Naive thymus-derived CD8-positive, alpha-beta T cell (primary cell): ENCODE data around the gene PROSER3. TPM values are rescaled to one million over a fixed set of nuclear protein-coding genes. Genes with fewer than 3 reads are reported as not detected.
"Not testable (repeated sequence)": the region's sequence is repeated elsewhere in the genome, so short reads cannot be mapped to it uniquely, and the experiment has no call there.

Experiments
- ATAC-seq, 2 donors: fragments of 150-1000 bp; cut with Tn5 transposase in 1 of 2; sonication (Bioruptor Pico), chemical (Tn5 transposase) in 1 of 2; 1 replicate in 1 of 2; 2 replicates in 1 of 2; pipeline ENCODE4 v1.10.0; 2021; ENCODE audit warnings: mild to moderate bottlenecking in 2 of 2, moderate library complexity in 2 of 2
- POLR2A ChIA-PET: fragments of 350-600 bp; sonication (Branson Sonifier 250); formaldehyde crosslinking; loops from one replicate; lab custom pipeline; 2021; ENCODE audit warnings: antibody characterized with exemption; lab: Charles Lee
- DNase-seq, 10 donors: peaks; one replicate each; pipeline versions ENCODE4 v3.0.0 to v3.0.0-alpha.2; 2020 to 2022
- H3K27ac Mint-ChIP-seq, 10 donors: one replicate each; pipeline ENCODE4 v1.8.0; 2020 to 2022; ENCODE audit warnings: mild to moderate bottlenecking in 10 of 10, mixed read lengths in 10 of 10, moderate library complexity in 4 of 10, inconsistent platforms in 1 of 10
- H3K27me3 Mint-ChIP-seq, 5 donors: one replicate each; pipeline ENCODE4 v1.8.0; 2021 to 2022; ENCODE audit warnings: mixed read lengths in 5 of 5
- H3K36me3 Mint-ChIP-seq, 3 donors: one replicate each; pipeline ENCODE4 v1.8.0; 2020 to 2022; ENCODE audit warnings: mixed read lengths in 3 of 3, mild to moderate bottlenecking in 2 of 3, inconsistent platforms in 1 of 3
- H3K4me1 Mint-ChIP-seq, 4 donors: one replicate each; pipeline ENCODE4 v1.8.0; 2021 to 2022; ENCODE audit warnings: mixed read lengths in 4 of 4
- H3K4me3 Mint-ChIP-seq, 10 donors: one replicate each; pipeline ENCODE4 v1.8.0; 2020 to 2022; ENCODE audit warnings: mild to moderate bottlenecking in 10 of 10, mixed read lengths in 10 of 10, moderate library complexity in 6 of 10, inconsistent platforms in 1 of 10
- H3K9me3 Mint-ChIP-seq, 9 donors: one replicate each; pipeline ENCODE4 v1.8.0; 2020 to 2022; ENCODE audit warnings: mixed read lengths in 9 of 9, mild to moderate bottlenecking in 3 of 9, inconsistent platforms in 1 of 9, moderate library complexity in 1 of 9
- polyA plus RNA-seq, 3 donors: library from polyadenylated mRNA; unstranded; fragments of 300-500 nt; fragmentation: Illumina TruSeq; gene quantifications; one replicate each; pipeline ENCODE4 v1.2.3, GENCODE V29; 2021
- total RNA-seq, 8 experiments: library from RNA in 2 of 8; stranded (reverse) in 2 of 8; gene quantifications; one replicate each; pipeline ENCODE4 v1.2.3 and lab custom pipeline; 2021 to 2026

PROSER3 gene
- total and polyA plus RNA-seq, 5 experiments from 2014 or later, result 3.4 to 43.5 (median 7.4) TPM

GRCh38 chr19:35724132-35724531, 33.8 kb upstream of the PROSER3 start:
- Mint-ChIP-seq H3K4me1 (peaks cover 8 to 35% (median 16%) of the 10 kb centered on the region in 4 donors), H3K36me3 (peaks cover 0 to 86% (median 17%) of the 10 kb centered on the region in 3 donors), H3K4me3 (peak overlapping the region in 1 of 10 donors; percentile 14)
- not testable (repeated sequence) for H3K27ac Mint-ChIP-seq, H3K27me3 Mint-ChIP-seq, ATAC-seq, DNase-seq, H3K9me3 Mint-ChIP-seq
- POLR2A ChIA-PET, result interaction anchor here (0.7 to 1.8 kb wide), 2 partner anchors 16 to 21 kb away, joined by 3 to 5 read pairs; partner anchors contain the start of gene U2AF1L4

DNA sequence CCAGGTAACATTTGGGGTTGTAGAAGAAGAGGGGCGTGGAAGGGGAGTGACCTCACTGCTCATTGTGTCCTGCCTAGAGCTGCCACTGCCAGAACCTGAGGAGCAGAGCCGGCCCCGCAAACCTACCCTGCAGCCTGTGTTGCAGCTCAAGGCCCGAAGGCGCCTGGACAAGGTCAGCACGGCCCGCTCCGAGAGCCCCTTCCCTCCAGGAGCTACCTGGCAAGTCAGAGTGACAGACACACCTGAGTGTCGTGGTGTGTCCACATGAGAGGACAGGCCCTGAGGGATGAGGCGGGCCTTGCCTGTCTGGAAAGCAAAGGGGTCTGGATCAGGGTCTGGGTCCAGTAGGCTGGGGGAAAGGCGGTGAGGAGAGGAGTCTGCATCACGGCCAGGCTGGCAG, 33.4 kb upstream of the PROSER3 start:
- Mint-ChIP-seq H3K9me3 (no peaks in the 10 kb centered on the region), H3K27me3 (no peaks in the 10 kb centered on the region), H3K36me3 (peaks cover 0 to 90% (median 17%) of the 10 kb centered on the region in 3 donors), H3K27ac (no peak overlapping the region), H3K4me3 (no peak overlapping the region), H3K4me1 (peaks cover 4 to 31% (median 13%) of the 10 kb centered on the region in 4 donors)
- POLR2A ChIA-PET, result interaction anchor here (0.7 to 1.8 kb wide), 2 partner anchors 16 to 20 kb away, joined by 3 to 5 read pairs; partner anchors contain the start of gene U2AF1L4
- ATAC-seq, result no peak
- DNase-seq, result no peak

GRCh38 chr19:35725216-35725861, 32.6 kb upstream of the PROSER3 start:
- H3K36me3 Mint-ChIP-seq, result peaks cover 0 to 95% (median 22%) of the 10 kb centered on the region in 3 donors
- H3K27ac Mint-ChIP-seq, result peak overlapping the region in 1 of 10 donors; percentile 65
- ATAC-seq (no peak), DNase-seq (no peak)
- POLR2A ChIA-PET, result interaction anchor here (1.4 to 1.8 kb wide), 2 partner anchors 15 kb away, joined by 5 read pairs; no protein-coding TSS in a partner anchor
- no peaks in the 10 kb centered on the region for H3K9me3 Mint-ChIP-seq
- no peaks in the 10 kb centered on the region for H3K27me3 Mint-ChIP-seq
- H3K4me3 Mint-ChIP-seq, result no peak overlapping the region
- H3K4me1 Mint-ChIP-seq, result peaks cover 0 to 24% (median 9%) of the 10 kb centered on the region in 4 donors

- POLR2A ChIA-PET, result interaction anchor here (0.6 to 1.4 kb wide), 7 partner anchors 9 to 162 kb away, joined by 3 to 6 read pairs (median 5); partner anchors contain the start of genes LIN37, PSENEN and U2AF1L4
- Mint-ChIP-seq H3K36me3 (peaks cover 0 to 94% (median 23%) of the 10 kb centered on the region in 3 donors), H3K27me3 (no peaks in the 10 kb centered on the region), H3K27ac (peak overlapping the region in 1 of 10 donors; percentile 67), H3K4me1 (peaks cover 0 to 20% (median 5%) of the 10 kb centered on the region in 4 donors), H3K9me3 (no peaks in the 10 kb centered on the region), H3K4me3 (no peak overlapping the region)
- DNase-seq, result no peak
- ATAC-seq, result no peak
These were observed 30.7 kb upstream of the PROSER3 start for GRCh38 chr19:35727053-35727955.

DNA sequence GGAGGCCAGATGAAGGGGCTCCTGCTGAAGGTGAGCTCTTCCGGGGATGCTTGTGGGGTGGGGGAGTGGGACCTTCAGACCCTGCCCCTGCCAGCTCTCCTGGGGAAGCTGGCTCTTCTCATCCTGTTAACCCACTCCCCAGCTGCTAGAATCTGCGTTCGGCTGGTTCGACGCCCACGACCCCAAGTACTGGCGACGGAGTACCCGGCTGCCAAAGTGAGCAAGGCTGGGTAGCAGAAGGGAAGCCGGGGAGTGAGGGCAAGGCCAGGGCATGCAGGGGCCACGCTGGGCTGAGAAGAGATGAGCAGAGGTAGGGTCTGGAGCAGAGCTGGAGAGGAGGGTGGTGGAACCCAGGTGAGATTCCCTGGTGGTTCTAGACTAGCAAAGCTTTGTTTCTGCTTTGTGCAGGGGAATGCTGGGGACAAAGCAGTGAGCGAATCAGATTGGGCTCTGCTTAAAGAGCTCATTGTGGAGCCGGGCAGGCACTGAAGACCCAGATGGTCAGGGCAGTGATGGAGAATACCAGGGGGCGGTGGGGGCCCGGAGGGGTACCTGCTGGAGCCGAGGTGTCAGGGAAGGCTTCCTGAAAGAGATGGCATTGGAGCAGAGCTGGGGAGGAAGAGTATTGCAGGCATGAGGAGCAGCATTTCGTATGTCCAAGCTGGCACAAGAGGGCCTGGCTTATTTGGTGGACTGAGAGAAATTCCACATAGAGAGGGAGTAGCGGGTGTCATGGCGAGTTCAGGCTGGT, 29.8 kb upstream of the PROSER3 start:
- Mint-ChIP-seq H3K4me1 (peaks cover 0 to 15% (median 3%) of the 10 kb centered on the region in 4 donors), H3K36me3 (peaks cover 0 to 87% (median 23%) of the 10 kb centered on the region in 3 donors), H3K27ac (peak overlapping the region in 1 of 10 donors; percentile 53), H3K27me3 (no peaks in the 10 kb centered on the region), H3K9me3 (no peaks in the 10 kb centered on the region), H3K4me3 (no peak overlapping the region)
- DNase-seq, result no peak
- ATAC-seq, result no peak
- POLR2A ChIA-PET, result interaction anchor here (0.9 to 1.3 kb wide), 5 partner anchors 9 to 20 kb away, joined by 3 to 6 read pairs (median 5); partner anchors contain the start of genes LIN37, PSENEN and U2AF1L4

GRCh38 chr19:35729021-35729420, 29.0 kb upstream of the PROSER3 start:
- H3K27ac Mint-ChIP-seq, result no peak overlapping the region
- ATAC-seq (no peak), DNase-seq (no peak)
- no peak overlapping the region for H3K4me3 Mint-ChIP-seq
- H3K36me3 Mint-ChIP-seq, result peaks cover 0 to 80% (median 21%) of the 10 kb centered on the region in 3 donors
- H3K27me3 Mint-ChIP-seq, result no peaks in the 10 kb centered on the region
- H3K4me1 Mint-ChIP-seq, result peaks cover 0 to 11% (median 5%) of the 10 kb centered on the region in 4 donors
- no peaks in the 10 kb centered on the region for H3K9me3 Mint-ChIP-seq
- POLR2A ChIA-PET, result no interaction called here

DNA sequence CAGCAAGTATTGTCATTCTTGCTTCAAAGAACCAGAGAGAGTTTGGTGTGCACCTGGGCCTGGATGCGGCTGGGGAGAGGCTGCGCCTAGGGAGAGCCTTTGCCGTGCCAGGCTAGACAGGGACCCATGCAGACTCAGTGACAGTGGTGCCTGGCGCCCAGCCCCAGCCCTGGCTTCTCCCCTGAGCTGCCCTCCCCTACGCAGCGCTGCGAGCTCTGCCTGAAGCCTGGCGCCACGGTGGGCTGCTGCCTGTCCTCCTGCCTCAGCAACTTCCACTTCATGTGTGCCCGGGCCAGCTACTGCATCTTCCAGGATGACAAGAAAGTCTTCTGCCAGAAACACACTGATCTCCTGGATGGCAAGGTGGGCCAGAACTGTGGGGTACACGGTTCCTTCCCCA, 28.2 kb upstream of the PROSER3 start:
- Mint-ChIP-seq H3K4me3 (no peak overlapping the region), H3K9me3 (no peaks in the 10 kb centered on the region), H3K36me3 (peaks cover 0 to 80% (median 18%) of the 10 kb centered on the region in 3 donors), H3K27ac (no peak overlapping the region), H3K27me3 (no peaks in the 10 kb centered on the region), H3K4me1 (peaks cover 0 to 15% (median 12%) of the 10 kb centered on the region in 4 donors)
- DNase-seq (no peak), ATAC-seq (no peak)
- POLR2A ChIA-PET, result no interaction called here

GRCh38 chr19:35730326-35730725, 27.6 kb upstream of the PROSER3 start:
- Mint-ChIP-seq H3K4me3 (no peak overlapping the region), H3K27ac (peak overlapping the region in 1 of 10 donors; percentile 28), H3K9me3 (no peaks in the 10 kb centered on the region), H3K36me3 (peaks cover 0 to 78% (median 18%) of the 10 kb centered on the region in 3 donors), H3K27me3 (no peaks in the 10 kb centered on the region), H3K4me1 (peaks cover 0 to 18% (median 12%) of the 10 kb centered on the region in 4 donors)
- ATAC-seq (no peak), DNase-seq (no peak)
- POLR2A ChIA-PET, result interaction anchor here (0.9 kb wide), 1 partner anchor 10 kb away, joined by 3 read pairs; no protein-coding TSS in a partner anchor

GRCh38 chr19:35731353-35731752, 26.6 kb upstream of the PROSER3 start:
- peaks cover 0 to 75% (median 11%) of the 10 kb centered on the region in 3 donors for H3K36me3 Mint-ChIP-seq
- POLR2A ChIA-PET, result interaction anchor here (1.6 kb wide), 1 partner anchor 9 kb away, joined by 10 read pairs; no protein-coding TSS in a partner anchor

DNA sequence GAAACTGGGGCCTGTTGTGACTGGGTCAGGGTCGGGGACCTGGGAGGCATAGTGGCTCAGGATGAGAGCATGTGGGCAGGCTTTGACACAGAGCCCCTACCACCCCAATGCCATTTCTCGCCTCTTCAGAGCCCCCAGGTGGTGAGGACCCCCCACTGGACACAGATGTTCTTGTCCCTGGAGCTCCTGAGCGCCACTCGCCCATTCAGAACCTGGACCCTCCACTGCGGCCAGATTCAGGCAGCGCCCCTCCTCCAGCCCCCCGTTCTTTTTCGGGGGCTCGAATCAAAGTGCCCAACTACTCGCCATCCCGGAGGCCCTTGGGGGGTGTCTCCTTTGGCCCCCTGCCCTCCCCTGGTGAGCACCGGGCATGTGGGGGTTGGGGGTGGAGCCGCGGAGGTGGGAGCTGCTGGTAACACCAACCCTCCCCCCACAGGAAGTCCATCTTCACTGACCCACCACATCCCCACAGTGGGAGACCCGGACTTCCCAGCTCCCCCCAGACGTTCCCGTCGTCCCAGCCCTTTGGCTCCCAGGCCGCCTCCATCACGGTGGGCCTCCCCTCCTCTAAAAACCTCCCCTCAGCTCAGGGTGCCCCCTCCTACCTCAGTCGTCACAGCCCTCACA, 26.1 kb upstream of the PROSER3 start:
- POLR2A ChIA-PET, result interaction anchor here (0.6 to 1.6 kb wide), 3 partner anchors 9 to 79 kb away, joined by 3 to 10 read pairs (median 5); no protein-coding TSS in a partner anchor
- ATAC-seq, result no peak
- Mint-ChIP-seq H3K27ac (no peak overlapping the region), H3K36me3 (peaks cover 0 to 73% (median 11%) of the 10 kb centered on the region in 3 donors), H3K9me3 (no peaks in the 10 kb centered on the region), H3K4me3 (no peak overlapping the region), H3K4me1 (peaks cover 2 to 26% (median 21%) of the 10 kb centered on the region in 4 donors), H3K27me3 (no peaks in the 10 kb centered on the region)
- DNase-seq, result no peak

More at GRCh38 chr19:35731353-35731752, 26.6 kb upstream of the PROSER3 start:
- Mint-ChIP-seq H3K4me3 (peak overlapping the region in 1 of 10 donors; percentile 40), H3K4me1 (peaks cover 0 to 20% (median 18%) of the 10 kb centered on the region in 4 donors), H3K27me3 (no peaks in the 10 kb centered on the region), H3K9me3 (no peaks in the 10 kb centered on the region), H3K27ac (peak overlapping the region in 3 of 10 donors; percentile 56 to 84 (median 77))
- DNase-seq (no peak), ATAC-seq (no peak)

DNA sequence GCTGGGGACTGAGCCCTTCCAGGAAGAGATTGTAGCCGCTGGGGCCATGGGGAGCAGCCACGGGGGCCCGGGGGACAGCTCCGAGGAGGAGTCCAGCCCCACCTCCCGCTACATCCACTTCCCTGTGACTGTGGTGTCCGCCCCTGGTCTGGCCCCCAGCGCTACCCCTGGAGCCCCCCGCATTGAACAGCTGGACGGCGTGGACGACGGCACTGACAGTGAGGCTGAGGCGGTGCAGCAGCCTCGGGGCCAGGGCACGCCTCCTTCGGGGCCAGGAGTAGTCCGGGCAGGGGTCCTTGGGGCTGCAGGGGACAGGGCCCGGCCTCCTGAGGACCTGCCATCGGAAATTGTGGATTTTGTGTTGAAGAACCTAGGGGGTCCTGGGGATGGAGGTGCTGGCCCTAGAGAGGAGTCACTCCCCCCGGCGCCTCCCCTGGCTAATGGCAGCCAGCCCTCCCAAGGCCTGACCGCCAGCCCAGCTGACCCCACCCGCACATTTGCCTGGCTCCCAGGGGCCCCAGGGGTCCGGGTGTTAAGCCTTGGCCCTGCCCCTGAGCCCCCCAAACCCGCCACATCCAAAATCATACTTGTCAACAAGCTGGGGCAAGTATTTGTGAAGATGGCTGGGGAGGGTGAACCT, 25.3 kb upstream of the PROSER3 start:
- POLR2A ChIA-PET, result interaction anchor here (0.6 to 1.6 kb wide), 3 partner anchors 8 to 80 kb away, joined by 3 to 10 read pairs (median 5); no protein-coding TSS in a partner anchor
- Mint-ChIP-seq H3K27me3 (no peaks in the 10 kb centered on the region), H3K27ac (no peak overlapping the region), H3K9me3 (no peaks in the 10 kb centered on the region), H3K36me3 (peaks cover 0 to 71% (median 11%) of the 10 kb centered on the region in 3 donors), H3K4me1 (peaks cover 7 to 32% (median 25%) of the 10 kb centered on the region in 4 donors), H3K4me3 (no peak overlapping the region)
- ATAC-seq (no peak), DNase-seq (no peak)
